K562 (cell line): ENCODE results near the gene DPEP1. TPM values are rescaled to one million over a fixed set of nuclear protein-coding genes. Genes with fewer than 3 reads are reported as not detected.

Experiments used
- ATAC-seq: fragments of 200-7000 bp; cut with Tn5 transposase; 3 replicates; pipeline ENCODE4 v1.9.1; 2020; ENCODE audit warnings: moderate library complexity
- BruUV-seq: library from RNA; stranded (reverse); fragments of 400-500 nt; replicated peaks from 2 replicates; lab custom pipeline; 2021; lab: Mats Ljungman, UMichigan
- CTCF ChIA-PET: fragments of 300-600 bp; formaldehyde crosslinking; extraction: SDS; loops from one replicate; lab custom pipeline; 2021; ENCODE audit warnings: low intra/inter-chr PET ratio; lab: Yijun Ruan, JAX
- POLR2A ChIA-PET: fragments of 300-600, 350-650 bp; sonication (Branson Sonifier 250); formaldehyde crosslinking; extraction: SDS; loops from one replicate; lab custom pipeline; 2021; ENCODE audit warnings: antibody characterized with exemption, inconsistent platforms; lab: Yijun Ruan, JAX
- DNase-seq, 4 experiments: peaks; one replicate each; pipeline versions ENCODE4 v3.0.0 to v3.0.0-alpha.2; 2011 to 2018; ENCODE audit warnings: low spot score in 3 of 4, mixed read lengths in 3 of 4; ENCODE audit errors: extremely low read depth in 1 of 4
- FAIRE-seq: peaks from 2 replicates; lab custom pipeline; 2011; peaks lifted over from hg19 to GRCh38; lab: Jason Lieb, UNC
- H2AFZ ChIP-seq: 2 replicates; pipeline ENCODE4 v1.6.0; 2011; ENCODE audit warnings: low read depth, low read length, control low read depth, inconsistent platforms
- H3K27ac ChIP-seq: fragments of 200-600 bp; 3 replicates; pipeline ENCODE4 v1.8.0; 2011; ENCODE audit warnings: low read depth, mild to moderate bottlenecking, control low read depth, inconsistent platforms, low read length, moderate library complexity, mixed read lengths; ENCODE audit errors: extremely low read depth
- H3K27me3 ChIP-seq, 2 experiments: fragments of 300-600 bp in 1 of 2; 2 replicates in 1 of 2; 3 replicates in 1 of 2; pipeline versions ENCODE4 v1.6.0 to v1.8.0; 2011; ENCODE audit warnings: inconsistent platforms in 2 of 2, low read length in 2 of 2, mild to moderate bottlenecking in 1 of 2, mixed read lengths in 1 of 2, moderate library complexity in 1 of 2; ENCODE audit not compliant: control insufficient read depth in 2 of 2, insufficient read depth in 2 of 2
- H3K36me3 ChIP-seq: fragments of 300-600 bp; 3 replicates; pipeline ENCODE4 v1.8.0; 2011; ENCODE audit warnings: mild to moderate bottlenecking, low read length, inconsistent platforms; ENCODE audit not compliant: control insufficient read depth, insufficient read depth
- H3K4me1 ChIP-seq, 2 experiments: fragments of 200-600 bp in 1 of 2; replicated peaks in 1 of 2; 2 replicates in 1 of 2; 3 replicates in 1 of 2; pipeline versions ENCODE4 v1.5.1 to v1.8.0; 2011; ENCODE audit warnings: inconsistent platforms in 2 of 2, low read length in 2 of 2, mild to moderate bottlenecking in 1 of 2, mixed read lengths in 1 of 2, moderate library complexity in 1 of 2; ENCODE audit not compliant: control insufficient read depth in 2 of 2, insufficient read depth in 2 of 2
- H3K4me2 ChIP-seq: 2 replicates; pipeline ENCODE4 v1.6.1; 2011; ENCODE audit warnings: low read length, control low read depth, inconsistent platforms, mixed read lengths; ENCODE audit not compliant: insufficient read depth
- H3K4me3 ChIP-seq: fragments of 200-600 bp; sonication (generic), shearing (Covaris generic); 2 replicates; pipeline ENCODE4 v1.5.1; 2016; ENCODE audit warnings: control low read depth, inconsistent platforms
- H3K79me2 ChIP-seq: fragments of 200-600 bp; 3 replicates; pipeline ENCODE4 v1.8.0; 2011; ENCODE audit warnings: low read length, inconsistent platforms; ENCODE audit not compliant: control insufficient read depth, insufficient read depth
- H3K9ac ChIP-seq, 2 experiments: 2 replicates each; pipeline versions ENCODE4 v1.6.0 to v1.6.1; 2011; ENCODE audit warnings: low read depth in 2 of 2, low read length in 2 of 2, control low read depth in 1 of 2, inconsistent platforms in 1 of 2, mild to moderate bottlenecking in 1 of 2, mixed read lengths in 1 of 2; ENCODE audit not compliant: insufficient read depth in 1 of 2
- H3K9me1 ChIP-seq: one replicate; pipeline ENCODE4 v1.6.0; 2011; ENCODE audit warnings: inconsistent platforms, mild to moderate bottlenecking, low read length, moderate library complexity; ENCODE audit not compliant: control insufficient read depth, insufficient read depth
- H3K9me3 ChIP-seq: replicated peaks from 2 replicates; pipeline ENCODE4 v1.5.1; 2011; ENCODE audit warnings: low read depth, low read length, inconsistent platforms; ENCODE audit not compliant: control insufficient read depth, insufficient read depth
- H4K20me1 ChIP-seq: replicated peaks from 2 replicates; pipeline ENCODE4 v1.6.1; 2011; ENCODE audit warnings: low read length, inconsistent platforms, mixed read lengths; ENCODE audit not compliant: control insufficient read depth, insufficient read depth
- BHLHE40 ChIP-seq: IDR thresholded peaks from 2 replicates; pipeline ENCODE4 v1.6.1; 2011; ENCODE audit warnings: low read length, improper control_type of control experiment
- FOXK1 ChIP-seq: sonication (generic); formaldehyde crosslinking; IDR thresholded peaks from 2 replicates; pipeline ENCODE4 v1.8.0; 2022; ENCODE audit warnings: missing genetic modification reagents, mild to moderate bottlenecking, borderline replicate concordance
- LARP7 ChIP-seq: fragments of 450-650 bp; IDR thresholded peaks from 2 replicates; pipeline ENCODE4 v1.6.1; 2016
- PHB ChIP-seq: fragments of 250-450 bp; sonication (Bioruptor Pico); IDR thresholded peaks from 2 replicates; pipeline ENCODE4 v1.5.0; 2021
- PHF21A ChIP-seq: fragments of 450-650 bp; IDR thresholded peaks from 2 replicates; pipeline ENCODE4 v1.6.1; 2017; ENCODE audit warnings: low read depth, borderline replicate concordance
- PHTF2 ChIP-seq: fragments of 250-450 bp; sonication (Bioruptor Pico); IDR thresholded peaks from 2 replicates; pipeline ENCODE4 v1.5.0; 2021; ENCODE audit warnings: mild to moderate bottlenecking
- RFX5 ChIP-seq: IDR thresholded peaks from 2 replicates; pipeline ENCODE4 v1.6.1; 2011; ENCODE audit warnings: low read depth, mild to moderate bottlenecking, improper control_type of control experiment, low read length
- SUPT5H ChIP-seq: fragments of 450-650 bp; IDR thresholded peaks from 2 replicates; pipeline ENCODE4 v1.6.1; 2016
- TAF15 ChIP-seq: fragments of 200-400 bp; formaldehyde crosslinking; IDR thresholded peaks from 2 replicates; pipeline ENCODE4 v1.6.1; 2017; ENCODE audit warnings: mild to moderate bottlenecking, low read depth, low read length, moderate library complexity
- TCFL5 ChIP-seq: fragments of 250-450 bp; sonication (Bioruptor Pico); conservative IDR thresholded peaks from 2 replicates; pipeline ENCODE4 v1.6.1; 2021; ENCODE audit warnings: mild to moderate bottlenecking, moderate library complexity, matching md5 sums
- TOE1 ChIP-seq, 2 experiments: fragments of 450-650 bp in 1 of 2; sonication (generic) in 1 of 2; formaldehyde crosslinking in 1 of 2; IDR thresholded peaks; 2 replicates each; pipeline versions ENCODE4 v1.7.1 to v1.8.0; 2016 to 2022; ENCODE audit warnings: borderline replicate concordance in 2 of 2, mild to moderate bottlenecking in 2 of 2, antibody characterized with exemption in 1 of 2, inconsistent platforms in 1 of 2, low read depth in 1 of 2, missing genetic modification reagents in 1 of 2, moderate library complexity in 1 of 2
- ZBTB17 ChIP-seq: fragments of 450-650 bp; formaldehyde crosslinking; IDR thresholded peaks from 2 replicates; pipeline ENCODE4 v1.4.0; 2020; ENCODE audit warnings: mild to moderate bottlenecking
- WGBS: fragments of 100-300 bp; shearing (Covaris generic); methylation state at CpG from one replicate; pipeline ENCODE4 v1.1.6; 2016; ENCODE audit warnings: low coverage, mixed read lengths; ENCODE audit not compliant: insufficient coverage; ENCODE audit errors: missing lambda C conversion rate; 5-methylcytosine and 5-hydroxymethylcytosine counted together
- in situ Hi-C: fragments of 300-500 bp; cut with MboI; formaldehyde crosslinking; loops from 4 replicates; pipeline ENCODE4 v1.15.0; 2018; ENCODE audit warnings: inconsistent platforms, mixed read lengths
- intact Hi-C: fragments of 100-400 bp; cut with micrococcal nuclease; formaldehyde crosslinking; loops from 2 replicates; pipeline ENCODE4 v1.14.2; 2022
- polyA plus RNA-seq, 8 experiments: library from polyadenylated mRNA; depleted of rRNA in 4 of 8; stranded (reverse) in 5 of 8; unstranded in 3 of 8; fragments of >200 nt; fragmentation: Nextera tagmentation in 2 of 8; fragmentation: Illumina TruSeq in 1 of 8; extraction: Ambion mirVana in 2 of 8; extraction: Trizol in 1 of 8; gene quantifications; 2 replicates each; pipeline versions ENCODE4 v1.2.1 to v1.2.3, GENCODE V29; 2011 to 2014; ENCODE audit warnings: inconsistent platforms in 1 of 8, missing spikeins in 1 of 8
- total RNA-seq, 7 experiments: library from RNA; depleted of rRNA in 6 of 7; stranded (reverse); fragments of >200 nt in 6 of 7; fragmentation: Illumina TruSeq in 2 of 7; extraction: Trizol in 2 of 7; gene quantifications; 2 replicates each; pipeline versions ENCODE4 v1.2.1 to v1.2.3, GENCODE V29; 2011 to 2021; ENCODE audit warnings: low replicate concordance in 1 of 7
- TF ChIP-seq, protein P1 (sequence below): fragments of 200-800 bp; sonication (Bioruptor generic); IDR thresholded peaks from 2 replicates; pipeline ENCODE4 v1.6.1; 2016; ENCODE audit warnings: missing genetic modification characterization, missing compliant biosample characterization
- TF ChIP-seq, protein P2 (sequence below): fragments of 250-450 bp; sonication (Bioruptor Pico); IDR thresholded peaks from 2 replicates; pipeline ENCODE4 v1.4.0; 2020

DPEP1 gene
- total and polyA plus RNA-seq, 9 of the 15 experiments (the other 6 are each of a cell fraction or from before 2014, with no cell fraction given): 0.14 to 0.31 (median 0.20) TPM; not detected in 6

DNA sequence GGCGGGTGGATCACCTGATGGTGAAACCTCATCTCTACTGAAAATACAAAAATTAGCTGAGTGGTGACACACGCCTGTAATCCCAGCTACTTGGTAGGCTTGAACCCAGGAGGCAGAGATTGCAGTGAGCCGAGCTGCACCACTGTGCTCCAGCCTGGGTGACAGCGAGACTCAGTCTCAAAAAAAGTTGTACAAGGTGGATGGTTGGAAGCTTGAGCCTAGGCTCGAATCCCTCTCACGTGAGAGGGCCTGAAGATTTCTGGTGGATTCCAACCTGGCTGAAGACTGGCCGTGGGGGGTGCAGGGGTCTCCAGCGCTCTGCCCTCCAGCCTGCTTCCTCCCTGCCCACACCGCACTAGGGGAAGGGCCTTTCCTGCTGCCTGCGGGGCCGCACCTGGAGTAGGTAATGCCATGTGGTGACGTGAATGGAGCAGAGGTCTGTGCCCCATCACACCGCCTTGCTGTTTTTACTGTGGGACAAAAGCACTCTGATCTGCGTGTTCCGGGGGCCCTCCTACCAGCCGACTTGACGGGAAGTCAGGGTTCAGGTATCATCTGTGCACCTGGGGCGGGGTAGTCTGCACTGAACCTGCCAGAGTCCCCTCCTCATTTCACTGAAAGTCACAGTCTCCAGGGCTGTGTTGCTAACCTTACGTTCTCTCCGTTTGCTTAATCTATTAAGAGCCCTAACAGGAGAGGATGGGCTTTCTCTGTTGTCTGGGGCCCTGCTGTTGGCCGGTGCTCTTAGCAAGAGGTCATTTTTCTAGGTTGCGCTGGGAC, 48.8 kb upstream of the DPEP1 start:
- intact Hi-C loops: loop anchor here (10.0 kb wide), 1 partner anchor 760 kb away; the partner anchor contains the start of gene CDT1
- H3K4me3 ChIP-seq: no peak overlapping the region; the same call in 1 of the 2 replicates
- WGBS: 30% methylated on average over 22 of the region's 22 CpGs
- no peak for TF ChIP-seq TCFL5
- TF ChIP-seq LARP7: no peak
- TF ChIP-seq BHLHE40: peak; percentile 66
- no peak for TF ChIP-seq RFX5
- TF ChIP-seq, protein P1, sequence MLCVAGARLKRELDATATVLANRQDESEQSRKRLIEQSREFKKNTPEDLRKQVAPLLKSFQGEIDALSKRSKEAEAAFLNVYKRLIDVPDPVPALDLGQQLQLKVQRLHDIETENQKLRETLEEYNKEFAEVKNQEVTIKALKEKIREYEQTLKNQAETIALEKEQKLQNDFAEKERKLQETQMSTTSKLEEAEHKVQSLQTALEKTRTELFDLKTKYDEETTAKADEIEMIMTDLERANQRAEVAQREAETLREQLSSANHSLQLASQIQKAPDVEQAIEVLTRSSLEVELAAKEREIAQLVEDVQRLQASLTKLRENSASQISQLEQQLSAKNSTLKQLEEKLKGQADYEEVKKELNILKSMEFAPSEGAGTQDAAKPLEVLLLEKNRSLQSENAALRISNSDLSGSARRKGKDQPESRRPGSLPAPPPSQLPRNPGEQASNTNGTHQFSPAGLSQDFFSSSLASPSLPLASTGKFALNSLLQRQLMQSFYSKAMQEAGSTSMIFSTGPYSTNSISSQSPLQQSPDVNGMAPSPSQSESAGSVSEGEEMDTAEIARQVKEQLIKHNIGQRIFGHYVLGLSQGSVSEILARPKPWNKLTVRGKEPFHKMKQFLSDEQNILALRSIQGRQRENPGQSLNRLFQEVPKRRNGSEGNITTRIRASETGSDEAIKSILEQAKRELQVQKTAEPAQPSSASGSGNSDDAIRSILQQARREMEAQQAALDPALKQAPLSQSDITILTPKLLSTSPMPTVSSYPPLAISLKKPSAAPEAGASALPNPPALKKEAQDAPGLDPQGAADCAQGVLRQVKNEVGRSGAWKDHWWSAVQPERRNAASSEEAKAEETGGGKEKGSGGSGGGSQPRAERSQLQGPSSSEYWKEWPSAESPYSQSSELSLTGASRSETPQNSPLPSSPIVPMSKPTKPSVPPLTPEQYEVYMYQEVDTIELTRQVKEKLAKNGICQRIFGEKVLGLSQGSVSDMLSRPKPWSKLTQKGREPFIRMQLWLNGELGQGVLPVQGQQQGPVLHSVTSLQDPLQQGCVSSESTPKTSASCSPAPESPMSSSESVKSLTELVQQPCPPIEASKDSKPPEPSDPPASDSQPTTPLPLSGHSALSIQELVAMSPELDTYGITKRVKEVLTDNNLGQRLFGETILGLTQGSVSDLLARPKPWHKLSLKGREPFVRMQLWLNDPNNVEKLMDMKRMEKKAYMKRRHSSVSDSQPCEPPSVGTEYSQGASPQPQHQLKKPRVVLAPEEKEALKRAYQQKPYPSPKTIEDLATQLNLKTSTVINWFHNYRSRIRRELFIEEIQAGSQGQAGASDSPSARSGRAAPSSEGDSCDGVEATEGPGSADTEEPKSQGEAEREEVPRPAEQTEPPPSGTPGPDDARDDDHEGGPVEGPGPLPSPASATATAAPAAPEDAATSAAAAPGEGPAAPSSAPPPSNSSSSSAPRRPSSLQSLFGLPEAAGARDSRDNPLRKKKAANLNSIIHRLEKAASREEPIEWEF (CRISPR knock-in tag): no peak
- TF ChIP-seq SUPT5H: peak; percentile 69
- no peak for TF ChIP-seq PHF21A
- TF ChIP-seq TAF15: no peak
- no peak for TF ChIP-seq ZBTB17
- no peak for TF ChIP-seq FOXK1
- 0 out of 2 replicates have a peak, but pooled peaks have one; percentile 24 for TF ChIP-seq TOE1 (IDR thresholded peaks at IDR 0.05; ENCODE audit: borderline replicate concordance)
- TF ChIP-seq TOE1 (CRISPR knock-in tag; IDR thresholded peaks at IDR 0.05; ENCODE audit: borderline replicate concordance, low read depth): no peak
- TF ChIP-seq, protein P2, sequence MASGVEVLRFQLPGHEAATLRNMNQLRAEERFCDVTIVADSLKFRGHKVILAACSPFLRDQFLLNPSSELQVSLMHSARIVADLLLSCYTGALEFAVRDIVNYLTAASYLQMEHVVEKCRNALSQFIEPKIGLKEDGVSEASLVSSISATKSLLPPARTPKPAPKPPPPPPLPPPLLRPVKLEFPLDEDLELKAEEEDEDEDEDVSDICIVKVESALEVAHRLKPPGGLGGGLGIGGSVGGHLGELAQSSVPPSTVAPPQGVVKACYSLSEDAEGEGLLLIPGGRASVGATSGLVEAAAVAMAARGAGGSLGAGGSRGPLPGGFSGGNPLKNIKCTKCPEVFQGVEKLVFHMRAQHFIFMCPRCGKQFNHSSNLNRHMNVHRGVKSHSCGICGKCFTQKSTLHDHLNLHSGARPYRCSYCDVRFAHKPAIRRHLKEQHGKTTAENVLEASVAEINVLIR (CRISPR knock-in tag): no peak
- TF ChIP-seq PHB: no peak
- TF ChIP-seq PHTF2 (CRISPR knock-in tag): no peak

More for the DNA sequence above, 48.8 kb upstream of the DPEP1 start:
- Histone ChIP-seq H3K36me3 (peaks cover 40% of the 10 kb centered on the region), H2AFZ (no peak overlapping the region), H3K4me1 (peaks cover 39 to 62% of the 10 kb centered on the region in 2 experiments), H3K79me2 (peaks cover 49% of the 10 kb centered on the region), H3K4me2 (peak overlapping the region; percentile 99), H3K27me3 (no peaks in the 10 kb centered on the region; a peak in 1 of 5 replicates), H3K9ac (peak overlapping the region in 1 of 2 experiments; percentile 90; a peak in 3 of 4 replicates), H4K20me1 (peaks cover 60% of the 10 kb centered on the region), H3K27ac (peak overlapping the region; percentile 42; the same call in 2 of the 3 replicates), H3K9me1 (peaks cover 6% of the 10 kb centered on the region), H3K9me3 (0 out of 2 replicates have a peak, but pooled peaks cover 2% of the 10 kb centered on the region)
- FAIRE-seq (peak; percentile 52), ATAC-seq (peak; percentile 38), DNase-seq (peak in 1 of 4 experiments; percentile 51)
- in situ Hi-C loops: no loop called here
- CTCF ChIA-PET: interaction anchor here (0.5 kb wide), 1 partner anchor 104 kb away, joined by 3 read pairs; no protein-coding TSS in a partner anchor
- BruUV-seq: no TSS peak
- POLR2A ChIA-PET: interaction anchor here (0.6 to 2.7 kb wide), 14 partner anchors 8 to 1924 kb away, joined by 3 to 15 read pairs (median 4); partner anchors contain the start of genes CDK10, CPNE7 and VPS9D1
